RWPE1 (cell line): Measurements from ENCODE around the gene CDK14.

ENCODE experiments used
- CTCF ChIA-PET: fragments of 350-600 bp; sonication (Branson Sonifier 250); formaldehyde crosslinking; extraction: SDS; loops from one replicate; lab custom pipeline; 2021; lab: Yijun Ruan, JAX
- POLR2A ChIA-PET: fragments of 400-600 bp; formaldehyde crosslinking; extraction: SDS; loops from one replicate; lab custom pipeline; 2020; ENCODE audit warnings: antibody characterized with exemption; ENCODE audit not compliant: low non-redundant PET; lab: Yijun Ruan, JAX
- DNase-seq: peaks from one replicate; pipeline ENCODE4 v3.0.0; 2012; ENCODE audit warnings: low spot score
- H3K27ac ChIP-seq: fragments of 450-650 bp; 2 replicates; pipeline ENCODE4 v1.5.1; 2017
- CTCF ChIP-seq: fragments of 450-650 bp; conservative IDR thresholded peaks from 2 replicates; pipeline ENCODE4 v1.5.1; 2017; ENCODE audit warnings: low read depth, mild to moderate bottlenecking

CDK14 gene

GRCh38 chr7:90879924-90880323 lies 283.8 kb downstream of the CDK14 start:
- ChIA-PET POLR2A (no interaction called here), CTCF (no interaction called here)
- DNase-seq, result no peak
- H3K27ac ChIP-seq, result no peak overlapping the region
- no peak for TF ChIP-seq CTCF

GRCh38 chr7:90886416-90886815 lies 290.3 kb downstream of the CDK14 start:
- CTCF ChIA-PET, result no interaction called here
- no peak for DNase-seq
- no peak for TF ChIP-seq CTCF
- no peak overlapping the region for H3K27ac ChIP-seq
- POLR2A ChIA-PET, result no interaction called here

- H3K27ac ChIP-seq, result no peak overlapping the region
- POLR2A ChIA-PET, result no interaction called here
- DNase-seq, result no peak
- CTCF ChIA-PET, result no interaction called here
- TF ChIP-seq CTCF, result no peak
Measured at GRCh38 chr7:90889210-90889609, 293.1 kb downstream of the CDK14 start.

- TF ChIP-seq CTCF, result no peak
- no peak overlapping the region for H3K27ac ChIP-seq
- no peak for DNase-seq
- ChIA-PET POLR2A (no interaction called here), CTCF (no interaction called here)
Measured at GRCh38 chr7:90889644-90890043, 293.5 kb downstream of the CDK14 start.

- POLR2A ChIA-PET, result no interaction called here
- no peak overlapping the region for H3K27ac ChIP-seq
- no peak for TF ChIP-seq CTCF
- CTCF ChIA-PET, result no interaction called here
- DNase-seq, result no peak
Measured at GRCh38 chr7:90891529-90891928, 295.4 kb downstream of the CDK14 start.

- ChIA-PET CTCF (no interaction called here), POLR2A (no interaction called here)
- no peak overlapping the region for H3K27ac ChIP-seq
- TF ChIP-seq CTCF, result no peak
- no peak for DNase-seq
Measured at GRCh38 chr7:90892213-90892612, 296.1 kb downstream of the CDK14 start.

- TF ChIP-seq CTCF, result no peak
- H3K27ac ChIP-seq, result no peak overlapping the region
- POLR2A ChIA-PET, result no interaction called here
- CTCF ChIA-PET, result interaction anchor here (0.6 kb wide), 1 partner anchor 140 kb away, joined by 6 read pairs; no protein-coding TSS in a partner anchor
- DNase-seq, result no peak
Measured at GRCh38 chr7:90894122-90894521, 298.0 kb downstream of the CDK14 start.
